Measurements from ENCODE around the gene PITPNC1.

GRCh38 chr17:67687511-67687910 lies 310.4 kb downstream of the PITPNC1 start:
- TF ChIP-seq CTCF (IDR thresholded peaks at IDR 0.05) = no peak
- no peak for TF ChIP-seq POLR2A (IDR thresholded peaks at IDR 0.05)
